Astrocyte (in vitro differentiated cells and primary cell): ENCODE results near the gene ALPP. TPM values are rescaled to one million over a fixed set of nuclear protein-coding genes. Genes with fewer than 3 reads are reported as not detected.

ENCODE experiments used
- DNase-seq: peaks from one replicate; pipeline ENCODE4 v3.0.0-alpha.2; 2010; ENCODE audit warnings: low read depth
- FAIRE-seq: peaks from 2 replicates; lab custom pipeline; 2011; peaks lifted over from hg19 to GRCh38; lab: Jason Lieb, UNC
- H2AFZ ChIP-seq: 2 replicates; pipeline ENCODE4 v1.6.0; 2012; ENCODE audit warnings: low read depth, low read length, inconsistent platforms
- H3K27ac ChIP-seq: 2 replicates; pipeline ENCODE4 v1.5.1; 2011; ENCODE audit warnings: low read depth, low read length, inconsistent platforms
- H3K27me3 ChIP-seq: 2 replicates; pipeline ENCODE4 v1.6.0; 2011; ENCODE audit warnings: low read length, inconsistent platforms; ENCODE audit not compliant: insufficient read depth
- H3K36me3 ChIP-seq: 2 replicates; pipeline ENCODE4 v1.5.1; 2011; ENCODE audit warnings: low read length, inconsistent platforms; ENCODE audit not compliant: insufficient read depth
- H3K4me1 ChIP-seq: 2 replicates; pipeline ENCODE4 v1.5.1; 2011; ENCODE audit warnings: low read length, inconsistent platforms; ENCODE audit not compliant: insufficient read depth
- H3K4me2 ChIP-seq: 2 replicates; pipeline ENCODE4 v1.6.0; 2012; ENCODE audit warnings: low read length, inconsistent platforms
- H3K4me3 ChIP-seq: 2 replicates; pipeline ENCODE4 v1.5.1; 2011; ENCODE audit warnings: low read depth, mild to moderate bottlenecking, low read length, inconsistent platforms; ENCODE audit not compliant: insufficient read depth
- H3K79me2 ChIP-seq: 2 replicates; pipeline ENCODE4 v1.6.0; 2012; ENCODE audit warnings: mild to moderate bottlenecking, low read length, inconsistent platforms; ENCODE audit not compliant: insufficient read depth
- H3K9ac ChIP-seq: 2 replicates; pipeline ENCODE4 v1.6.0; 2012; ENCODE audit warnings: mild to moderate bottlenecking, low read length, inconsistent platforms
- H3K9me3 ChIP-seq: 2 replicates; pipeline ENCODE4 v1.5.1; 2012; ENCODE audit warnings: low read depth, mild to moderate bottlenecking, low read length, inconsistent platforms; ENCODE audit not compliant: insufficient read depth
- H4K20me1 ChIP-seq: 2 replicates; pipeline ENCODE4 v1.6.0; 2012; ENCODE audit warnings: low read length, inconsistent platforms; ENCODE audit not compliant: insufficient read depth
- H3K27ac Mint-ChIP-seq: one replicate; pipeline ENCODE4 v1.8.0; 2021; ENCODE audit warnings: mild to moderate bottlenecking, mixed read lengths; ENCODE audit not compliant: unreplicated experiment
- H3K27me3 Mint-ChIP-seq: one replicate; pipeline ENCODE4 v1.8.0; 2021; ENCODE audit warnings: low read depth, mixed read lengths; ENCODE audit not compliant: unreplicated experiment
- H3K36me3 Mint-ChIP-seq: one replicate; pipeline ENCODE4 v1.8.0; 2021; ENCODE audit warnings: low read depth, mixed read lengths; ENCODE audit not compliant: unreplicated experiment
- H3K4me1 Mint-ChIP-seq: one replicate; pipeline ENCODE4 v1.8.0; 2021; ENCODE audit warnings: low read depth, mixed read lengths; ENCODE audit not compliant: unreplicated experiment
- H3K4me3 Mint-ChIP-seq: one replicate; pipeline ENCODE4 v1.8.0; 2021; ENCODE audit warnings: mild to moderate bottlenecking, moderate library complexity, mixed read lengths; ENCODE audit not compliant: unreplicated experiment
- H3K9me3 Mint-ChIP-seq: one replicate; pipeline ENCODE4 v1.8.0; 2021; ENCODE audit warnings: mild to moderate bottlenecking, mixed read lengths; ENCODE audit not compliant: unreplicated experiment
- EZH2 ChIP-seq: IDR thresholded peaks from 2 replicates; pipeline ENCODE4 v1.6.1; 2012; ENCODE audit warnings: mild to moderate bottlenecking, low read length, inconsistent platforms; ENCODE audit not compliant: insufficient read depth
- total RNA-seq: library from RNA; stranded (reverse); gene quantifications from 2 replicates; pipeline ENCODE4 v1.2.1, GENCODE V29; 2021
- TF ChIP-seq, protein P1 (sequence below): IDR thresholded peaks from 2 replicates; pipeline ENCODE4 v1.5.1; 2011; ENCODE audit warnings: low read depth, mild to moderate bottlenecking, inconsistent platforms, low read length, moderate library complexity; ENCODE audit not compliant: insufficient read depth

The ALPP gene
- total RNA-seq, 1 donor from 2014 or later: 0.32 TPM

DNA sequence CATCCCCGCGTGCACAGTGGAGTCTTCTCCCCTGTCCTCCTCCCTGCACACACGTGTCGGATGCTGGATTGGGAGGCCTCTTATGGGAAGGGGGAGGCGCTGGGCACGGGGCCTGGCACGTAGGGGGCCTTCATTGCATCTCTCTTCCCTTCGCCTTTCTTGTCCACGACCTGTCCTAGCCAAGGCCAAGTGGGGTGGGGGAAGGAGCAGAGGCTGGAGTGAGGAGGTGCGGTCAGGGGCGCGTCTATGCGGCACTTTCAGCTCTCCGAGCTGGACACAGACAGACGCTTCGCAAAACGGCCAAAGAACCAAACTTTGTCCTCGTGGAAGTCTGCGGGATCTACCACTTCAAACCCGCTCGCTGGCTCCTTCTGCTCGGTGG is 41.5 kb downstream of the ALPP start:
- DNase-seq: no peak
- Histone ChIP-seq H3K4me2 (no peak overlapping the region), H3K9ac (no peak overlapping the region), H3K9me3 (peaks cover 16% of the 10 kb centered on the region), H3K79me2 (no peaks in the 10 kb centered on the region), H3K27ac (no peak overlapping the region), H3K4me1 (no peaks in the 10 kb centered on the region), H2AFZ (no peak overlapping the region), H3K36me3 (no peaks in the 10 kb centered on the region), H3K4me3 (no peak overlapping the region), H3K27me3 (peaks cover 60% of the 10 kb centered on the region), H4K20me1 (no peaks in the 10 kb centered on the region)
- no peaks in the 10 kb centered on the region for H3K36me3 Mint-ChIP-seq
- no peak overlapping the region for H3K4me3 Mint-ChIP-seq
- peaks cover 12% of the 10 kb centered on the region for H3K9me3 Mint-ChIP-seq
- no peak for FAIRE-seq
- TF ChIP-seq, protein P1, sequence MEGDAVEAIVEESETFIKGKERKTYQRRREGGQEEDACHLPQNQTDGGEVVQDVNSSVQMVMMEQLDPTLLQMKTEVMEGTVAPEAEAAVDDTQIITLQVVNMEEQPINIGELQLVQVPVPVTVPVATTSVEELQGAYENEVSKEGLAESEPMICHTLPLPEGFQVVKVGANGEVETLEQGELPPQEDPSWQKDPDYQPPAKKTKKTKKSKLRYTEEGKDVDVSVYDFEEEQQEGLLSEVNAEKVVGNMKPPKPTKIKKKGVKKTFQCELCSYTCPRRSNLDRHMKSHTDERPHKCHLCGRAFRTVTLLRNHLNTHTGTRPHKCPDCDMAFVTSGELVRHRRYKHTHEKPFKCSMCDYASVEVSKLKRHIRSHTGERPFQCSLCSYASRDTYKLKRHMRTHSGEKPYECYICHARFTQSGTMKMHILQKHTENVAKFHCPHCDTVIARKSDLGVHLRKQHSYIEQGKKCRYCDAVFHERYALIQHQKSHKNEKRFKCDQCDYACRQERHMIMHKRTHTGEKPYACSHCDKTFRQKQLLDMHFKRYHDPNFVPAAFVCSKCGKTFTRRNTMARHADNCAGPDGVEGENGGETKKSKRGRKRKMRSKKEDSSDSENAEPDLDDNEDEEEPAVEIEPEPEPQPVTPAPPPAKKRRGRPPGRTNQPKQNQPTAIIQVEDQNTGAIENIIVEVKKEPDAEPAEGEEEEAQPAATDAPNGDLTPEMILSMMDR: no peak
- TF ChIP-seq EZH2: peak; percentile 17
- peaks cover 80% of the 10 kb centered on the region for H3K27me3 Mint-ChIP-seq
- H3K27ac Mint-ChIP-seq: no peak overlapping the region
- H3K4me1 Mint-ChIP-seq: no peaks in the 10 kb centered on the region

- H3K4me2 ChIP-seq: peak overlapping the region; percentile 59
- Mint-ChIP-seq H3K27ac (no peak overlapping the region), H3K4me1 (no peaks in the 10 kb centered on the region), H3K9me3 (peaks cover 12% of the 10 kb centered on the region), H3K4me3 (no peak overlapping the region), H3K27me3 (peaks cover 80% of the 10 kb centered on the region), H3K36me3 (no peaks in the 10 kb centered on the region)
- H3K9me3 ChIP-seq: peaks cover 16% of the 10 kb centered on the region
- no peak overlapping the region for H3K27ac ChIP-seq
- TF ChIP-seq, protein P1: no peak
- peak; percentile 81 for TF ChIP-seq EZH2
- no peaks in the 10 kb centered on the region for H4K20me1 ChIP-seq
- H3K4me1 ChIP-seq: no peaks in the 10 kb centered on the region
- H3K36me3 ChIP-seq: no peaks in the 10 kb centered on the region
- no peak overlapping the region for H3K9ac ChIP-seq
- H2AFZ ChIP-seq: no peak overlapping the region
- no peak for FAIRE-seq
- H3K79me2 ChIP-seq: no peaks in the 10 kb centered on the region
- H3K4me3 ChIP-seq: no peak overlapping the region
- H3K27me3 ChIP-seq: peaks cover 59% of the 10 kb centered on the region
- DNase-seq: peak; percentile 3
These were observed 42.1 kb downstream of the ALPP start for GRCh38 chr2:232420463-232421188.

GRCh38 chr2:232421189-232421785 is 42.7 kb downstream of the ALPP start:
- Histone ChIP-seq H3K27me3 (peaks cover 59% of the 10 kb centered on the region), H3K9me3 (peaks cover 16% of the 10 kb centered on the region), H3K4me3 (no peak overlapping the region), H3K9ac (no peak overlapping the region), H3K27ac (no peak overlapping the region), H3K4me1 (no peaks in the 10 kb centered on the region), H4K20me1 (no peaks in the 10 kb centered on the region), H3K36me3 (no peaks in the 10 kb centered on the region), H3K4me2 (peak overlapping the region; percentile 59), H3K79me2 (no peaks in the 10 kb centered on the region), H2AFZ (no peak overlapping the region)
- Mint-ChIP-seq H3K4me1 (no peaks in the 10 kb centered on the region), H3K9me3 (peaks cover 12% of the 10 kb centered on the region), H3K4me3 (no peak overlapping the region), H3K27ac (no peak overlapping the region), H3K27me3 (peaks cover 78% of the 10 kb centered on the region), H3K36me3 (no peaks in the 10 kb centered on the region)
- FAIRE-seq: no peak
- no peak for TF ChIP-seq EZH2
- TF ChIP-seq, protein P1: no peak
- no peak for DNase-seq
